ENCODE measurements around the gene SCAND1.

- TF ChIP-seq CTCF (IDR thresholded peaks at IDR 0.05) = no peak
- TF ChIP-seq POLR2A (IDR thresholded peaks at IDR 0.05) = no peak
These were observed 20.0 kb upstream of the SCAND1 start for GRCh38 chr20:35974256-35974655.

Data from Peyer's patch (tissue), 4 donors.